HG03354 (cell line): ENCODE measurements around the gene YPEL3.
A peak's percentile ranks its signal among the peaks of the same experiment; 100 is the strongest.

Experiments
- ATAC-seq: cut with Tn5 transposase; IDR thresholded peaks from one replicate; pipeline ENCODE4 v1.9.1; 2021; ENCODE audit warnings: mild to moderate bottlenecking; ENCODE audit not compliant: unreplicated experiment, poor library complexity, severe bottlenecking

YPEL3 gene

DNA sequence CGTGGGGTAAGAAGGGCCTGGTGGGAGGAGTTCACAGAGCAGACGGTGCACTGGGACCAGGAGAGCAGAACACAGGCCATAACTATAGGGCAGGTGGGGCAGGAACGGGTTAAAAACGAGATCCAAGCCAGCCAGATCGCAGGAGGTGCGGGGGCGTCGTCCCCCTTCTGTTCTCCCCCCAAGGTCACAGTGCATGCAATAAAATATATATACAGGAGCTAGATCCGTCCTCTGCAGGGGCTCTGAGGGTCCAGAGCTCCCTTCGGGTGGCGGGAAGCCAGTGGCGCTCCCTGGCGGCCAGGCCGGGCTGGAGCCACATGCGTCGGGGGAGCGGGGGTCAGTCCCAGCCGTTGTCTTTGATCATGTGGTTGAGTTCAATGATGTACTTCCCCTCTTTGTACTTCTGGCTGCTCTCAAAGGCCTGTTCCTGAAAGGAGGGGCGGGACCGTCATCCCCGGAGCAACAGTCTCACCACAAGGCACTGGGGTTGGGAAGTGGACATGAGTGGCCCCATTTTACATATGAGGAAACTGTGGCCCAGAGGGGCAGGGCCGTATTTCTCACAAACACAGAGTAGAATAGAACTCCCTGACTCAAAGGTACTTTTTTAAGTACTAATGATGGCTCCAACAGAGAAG, 3.5 kb downstream of the YPEL3 start:
- ATAC-seq = peak; percentile 48

DNA sequence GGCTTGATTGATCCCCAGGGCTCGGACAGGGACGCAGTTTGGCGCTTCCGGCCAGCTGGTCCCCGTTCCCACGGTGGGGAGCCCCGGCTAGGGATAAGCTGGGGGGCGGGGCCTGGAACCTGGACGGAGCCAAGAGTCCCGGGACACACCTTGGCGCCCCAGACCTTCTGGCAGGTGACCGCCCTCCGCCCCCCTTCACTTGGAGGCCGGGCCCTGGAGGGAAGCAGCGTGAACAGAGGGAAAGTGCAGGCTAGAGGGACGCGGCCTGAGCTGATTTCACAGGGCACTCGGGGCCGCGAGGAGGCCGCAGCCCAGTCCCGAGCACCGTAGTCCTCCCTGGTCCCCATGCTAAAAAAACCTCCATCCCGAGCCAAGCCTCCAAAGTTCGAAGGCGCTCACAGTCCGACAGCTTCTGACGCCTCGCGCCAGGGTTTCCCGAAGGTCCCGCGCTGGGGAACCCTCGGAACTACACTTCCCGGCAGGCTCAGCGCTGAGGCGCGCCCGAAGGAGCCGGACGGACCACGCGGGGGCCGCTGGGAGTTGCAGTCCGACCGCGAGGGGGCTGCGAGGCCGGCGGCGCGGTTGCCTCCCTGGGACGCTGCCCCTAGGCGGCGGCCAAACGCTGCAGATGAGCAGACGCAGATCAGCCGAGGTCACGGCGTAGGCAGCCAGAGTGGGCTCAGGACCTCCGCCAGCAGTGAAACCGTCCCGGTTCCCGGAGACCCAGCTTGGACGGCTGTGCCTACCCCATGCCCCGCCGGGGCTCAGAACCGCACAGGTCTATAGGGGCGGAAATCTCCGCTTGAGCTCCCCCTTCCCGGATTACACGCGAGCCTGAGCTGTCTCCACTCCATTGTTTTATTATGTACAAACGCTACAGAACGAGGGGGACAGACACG, 4.3 kb downstream of the YPEL3 start, which contains the start of gene TBX6:
Gene TBX6, minus strand, starts transcription at position 451 of the 899 bp plus-strand sequence. CDS start 731 bp downstream, outside the sequence.
- ATAC-seq = peak; percentile 70

DNA sequence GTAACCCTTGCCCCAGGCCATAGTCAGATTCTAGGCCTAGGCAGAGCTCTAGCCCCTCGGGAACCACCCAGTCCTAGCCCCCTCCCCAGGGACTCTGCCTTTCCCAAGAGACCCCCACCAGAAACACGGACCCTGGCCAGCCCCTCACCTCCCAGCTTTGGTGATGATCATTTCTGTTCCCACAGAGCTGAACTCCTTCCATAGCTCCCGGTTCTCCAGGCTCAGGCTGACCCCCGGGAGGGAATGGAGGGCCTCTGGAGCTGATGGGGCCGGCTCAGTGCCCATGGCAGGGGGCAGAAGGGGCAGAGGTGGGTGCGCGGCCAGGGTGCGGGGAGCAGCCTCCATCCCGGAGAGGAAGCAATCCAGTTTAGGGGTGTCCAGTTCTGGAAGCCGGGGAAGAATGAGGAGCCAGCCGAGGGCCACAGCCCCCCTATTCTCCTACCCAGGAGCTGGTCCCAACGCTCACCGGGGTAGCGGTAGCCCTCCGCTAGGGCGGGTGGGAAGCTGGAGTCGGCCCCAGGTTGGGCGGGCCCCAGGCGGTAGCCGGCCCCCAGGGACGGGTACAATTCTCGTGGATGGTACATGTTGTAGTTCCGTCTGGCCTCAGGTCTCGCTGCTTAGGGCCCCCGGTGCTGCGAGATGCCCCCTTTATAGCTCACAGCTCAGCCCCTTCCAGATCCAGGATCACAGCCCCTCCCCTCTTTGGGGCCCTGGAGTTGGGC, 5.2 kb downstream of the YPEL3 start:
- ATAC-seq = no peak

DNA sequence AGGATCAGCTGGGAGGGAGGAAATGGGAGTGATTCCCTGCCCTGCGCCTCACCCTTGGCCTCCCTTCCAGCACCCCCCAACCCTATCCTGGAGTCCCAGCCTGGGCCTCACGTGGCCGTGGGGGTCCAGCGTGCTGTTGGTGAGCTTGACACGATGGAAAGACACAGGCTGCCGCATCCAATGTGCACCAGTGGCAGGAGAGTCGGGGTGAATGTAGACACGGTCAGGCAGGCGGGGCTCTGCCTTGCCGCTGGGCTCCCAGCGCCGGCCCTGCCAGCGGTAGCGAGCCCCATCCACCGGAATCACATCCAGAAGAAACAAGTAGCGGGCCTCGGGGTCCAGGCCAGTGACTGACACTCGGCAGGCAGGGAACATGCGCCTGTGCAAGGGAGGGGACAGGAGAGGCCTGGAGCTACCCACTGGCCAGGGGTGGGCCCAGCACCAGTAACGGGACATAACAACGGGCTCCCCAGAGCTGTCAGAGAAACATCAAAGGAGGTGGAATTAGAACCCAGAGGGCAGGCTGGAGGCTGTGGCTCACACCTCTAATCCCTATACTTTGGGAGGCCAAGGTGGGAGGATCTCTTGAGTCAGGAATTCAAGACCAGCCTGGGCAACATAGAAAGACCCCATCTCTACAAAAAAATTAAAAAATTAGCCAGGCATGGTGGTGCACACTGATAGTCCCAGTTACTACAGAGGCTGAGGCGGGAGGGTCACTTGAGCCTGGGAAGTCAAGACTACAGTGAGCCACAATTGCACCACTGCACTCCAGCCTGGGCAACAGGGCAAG, 7.0 kb downstream of the YPEL3 start:
- ATAC-seq = no peak

DNA sequence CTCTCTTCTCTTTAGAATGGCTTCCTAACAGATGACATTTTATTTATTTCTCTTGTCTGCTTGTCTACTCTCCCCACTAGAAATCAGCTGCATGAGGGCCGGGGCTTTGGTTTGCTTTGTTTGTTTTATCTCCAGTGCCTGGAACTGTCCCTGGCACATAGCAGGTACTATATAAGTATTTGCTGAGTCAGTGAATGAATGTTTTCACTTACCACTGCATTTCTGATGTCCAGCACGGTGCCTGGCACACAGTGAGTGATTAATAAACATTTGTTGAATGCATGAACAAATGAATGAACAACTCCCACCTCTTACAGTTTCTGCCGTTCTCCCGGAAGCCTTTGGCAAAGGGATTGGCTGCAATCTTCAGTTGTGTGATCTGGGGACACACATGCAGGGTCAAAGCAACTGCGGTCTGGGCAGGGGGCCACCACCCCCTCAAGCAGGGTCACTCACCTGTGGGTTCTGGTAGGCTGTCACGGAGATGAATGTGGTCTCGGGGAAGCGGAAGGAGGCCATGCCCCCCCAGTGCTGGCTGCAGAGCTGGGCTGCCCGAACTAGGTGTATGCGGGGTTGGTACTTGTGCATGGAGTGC, 7.7 kb downstream of the YPEL3 start:
- ATAC-seq = no peak

DNA sequence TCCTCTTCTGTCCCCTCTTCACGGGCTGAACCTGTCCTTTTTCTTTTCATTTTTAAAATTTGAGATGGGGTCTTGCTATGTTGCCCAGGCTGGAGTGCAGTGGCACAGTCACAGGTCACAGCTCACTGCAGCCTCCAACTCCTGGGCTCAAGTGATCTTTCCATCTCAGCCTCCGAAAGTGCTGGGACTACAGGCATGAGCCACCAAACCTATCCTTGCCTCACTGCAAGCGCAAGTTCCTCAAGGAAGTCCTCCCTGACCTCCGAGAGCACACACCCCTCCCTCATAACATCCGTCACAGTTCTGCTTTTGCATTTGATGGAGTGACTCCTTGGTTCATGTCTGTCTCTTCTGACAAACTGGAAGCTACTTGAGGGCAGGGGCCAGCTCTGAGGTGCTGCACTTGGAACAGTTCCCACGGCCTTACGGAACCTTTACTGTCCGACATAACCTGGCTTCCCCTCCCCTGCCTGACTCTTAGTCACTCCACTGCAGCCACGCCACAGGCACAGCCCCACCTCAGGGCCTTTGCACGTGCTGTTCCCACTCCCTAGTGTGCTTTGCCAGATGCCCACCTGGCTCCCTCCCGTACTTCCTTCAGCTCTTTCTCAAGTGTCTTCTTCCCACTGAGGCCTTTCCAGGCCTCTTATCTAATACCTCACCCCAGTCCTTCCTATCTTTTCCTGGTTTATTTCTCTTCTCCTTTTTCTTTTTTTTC, 8.7 kb downstream of the YPEL3 start:
- no peak for ATAC-seq

DNA sequence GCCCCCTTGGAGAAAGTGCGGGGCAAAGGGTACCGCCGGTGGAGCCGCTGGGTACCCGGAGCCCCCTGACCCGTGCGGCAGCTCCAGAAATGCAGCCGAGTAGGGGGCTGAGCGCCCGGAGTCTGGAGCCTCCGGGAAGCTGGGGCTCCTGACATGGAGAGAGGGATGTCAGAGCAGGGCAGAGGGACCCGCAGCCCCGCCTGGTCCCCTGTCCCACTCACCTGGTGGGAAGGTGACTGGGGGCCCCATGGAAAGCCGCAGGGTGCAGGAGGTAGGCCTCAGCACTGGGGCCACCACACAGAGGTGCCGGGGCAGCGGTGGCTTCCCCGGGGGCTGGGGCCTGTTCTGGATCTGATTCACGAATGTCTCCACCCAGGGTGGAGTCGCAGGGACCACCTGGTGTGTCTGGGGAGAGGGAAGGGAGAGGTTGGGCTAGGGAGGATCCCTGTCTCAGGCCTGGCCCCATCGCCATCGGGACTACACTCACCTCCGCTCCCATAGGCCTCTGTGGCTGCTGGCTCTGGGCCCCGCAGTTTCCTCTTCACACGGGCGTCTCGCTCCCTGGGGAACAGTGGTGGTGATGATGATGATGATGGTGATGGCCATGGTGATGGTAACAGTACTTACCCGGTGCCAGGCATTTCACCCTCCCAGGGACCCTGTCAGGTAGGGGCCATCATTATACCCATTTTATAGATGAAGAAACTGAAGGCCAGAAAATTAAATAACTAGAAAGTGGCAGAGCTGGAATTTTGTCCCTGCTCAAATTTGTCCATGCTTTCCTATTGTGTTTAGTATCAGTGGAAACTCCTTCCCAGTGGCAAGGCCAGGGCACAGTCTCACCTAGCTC, 9.5 kb downstream of the YPEL3 start:
- ATAC-seq = no peak

DNA sequence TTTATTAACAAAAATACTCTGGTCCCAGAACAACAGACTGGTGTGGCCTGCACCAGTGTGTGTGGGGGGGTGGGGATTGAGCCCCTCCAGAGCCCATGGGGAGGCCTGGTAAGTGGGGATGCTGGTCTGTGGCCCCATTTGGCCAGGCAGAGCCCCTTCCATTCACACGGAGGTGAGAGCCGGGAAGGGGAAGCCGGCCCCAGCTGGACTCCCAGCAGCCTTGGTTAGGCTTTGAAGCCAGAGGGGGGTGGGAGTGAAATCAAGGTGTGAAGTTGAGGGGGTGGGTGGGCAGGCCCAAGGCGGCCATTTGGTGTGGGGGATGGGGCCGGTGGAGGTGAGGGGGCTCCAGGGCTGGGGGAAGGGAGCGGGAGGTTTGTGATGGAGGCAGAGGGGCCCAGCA, 10.2 kb downstream of the YPEL3 start:
- ATAC-seq = no peak

DNA sequence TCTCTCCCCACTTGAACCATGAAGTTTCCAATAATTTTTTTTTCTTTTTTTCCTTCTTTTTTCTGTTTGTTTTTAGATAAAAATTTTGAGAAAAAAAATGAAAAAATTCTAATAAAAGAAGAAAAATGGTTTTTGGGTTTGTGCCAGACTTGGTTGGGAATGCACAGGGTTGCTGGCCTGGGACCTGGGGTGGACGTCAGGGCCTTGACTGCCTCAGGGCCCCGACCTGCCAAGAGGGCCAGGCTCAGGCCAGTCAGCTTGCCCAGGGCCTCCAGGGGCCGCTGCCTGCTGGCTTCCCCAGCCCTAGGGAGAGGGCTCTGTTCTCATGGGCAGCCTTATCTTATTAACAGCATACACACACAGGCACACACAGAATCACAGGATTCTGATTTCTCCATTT, 10.8 kb downstream of the YPEL3 start:
- no peak for ATAC-seq

DNA sequence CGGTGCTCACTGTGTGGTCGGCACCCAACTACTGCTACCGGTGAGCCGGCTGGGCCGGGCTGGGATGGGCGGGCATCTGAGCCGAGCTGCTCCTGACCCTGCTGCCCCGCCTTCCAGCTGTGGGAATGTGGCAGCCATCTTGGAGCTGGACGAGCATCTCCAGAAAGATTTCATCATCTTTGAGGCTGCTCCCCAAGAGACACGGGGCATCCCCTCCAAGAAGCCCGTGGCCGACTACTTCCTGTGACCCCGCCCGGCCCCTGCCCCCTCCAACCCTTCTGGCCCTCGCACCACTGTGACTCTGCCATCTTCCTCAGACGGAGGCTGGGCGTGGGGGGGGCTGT, 11.2 kb downstream of the YPEL3 start:
- no peak for ATAC-seq

DNA sequence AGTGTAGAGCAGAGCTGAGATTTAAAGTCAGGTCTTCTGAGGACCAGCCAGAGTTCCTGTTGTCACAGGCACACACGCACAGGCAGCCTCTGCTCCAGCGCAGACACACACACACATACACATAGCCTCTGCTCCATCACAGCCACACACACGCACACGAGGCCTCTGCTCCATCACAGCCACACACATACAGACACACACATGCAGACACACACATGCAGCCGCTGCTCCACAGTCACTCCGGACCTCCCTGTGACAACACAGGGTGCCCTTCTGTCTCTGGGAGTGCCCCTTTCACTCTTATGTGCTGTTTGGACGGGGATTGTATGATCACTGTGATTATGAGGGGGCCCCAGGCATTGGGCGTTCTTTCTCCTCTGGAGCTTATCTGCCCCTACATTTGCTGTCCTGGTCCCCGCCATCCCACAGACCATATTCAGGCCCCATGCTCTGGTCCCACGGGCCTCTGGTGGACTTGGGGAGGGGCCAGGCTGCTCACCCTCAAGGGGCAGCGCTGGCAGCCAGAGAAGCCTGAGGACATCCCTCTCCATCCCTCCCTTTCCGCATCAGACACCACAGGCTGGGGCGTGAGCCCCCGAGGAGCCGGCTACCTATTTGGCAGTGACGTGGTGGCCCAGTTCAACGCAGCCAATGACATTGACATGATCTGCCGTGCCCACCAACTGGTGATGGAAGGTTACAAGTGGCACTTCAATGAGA, 11.8 kb downstream of the YPEL3 start:
- no peak for ATAC-seq

DNA sequence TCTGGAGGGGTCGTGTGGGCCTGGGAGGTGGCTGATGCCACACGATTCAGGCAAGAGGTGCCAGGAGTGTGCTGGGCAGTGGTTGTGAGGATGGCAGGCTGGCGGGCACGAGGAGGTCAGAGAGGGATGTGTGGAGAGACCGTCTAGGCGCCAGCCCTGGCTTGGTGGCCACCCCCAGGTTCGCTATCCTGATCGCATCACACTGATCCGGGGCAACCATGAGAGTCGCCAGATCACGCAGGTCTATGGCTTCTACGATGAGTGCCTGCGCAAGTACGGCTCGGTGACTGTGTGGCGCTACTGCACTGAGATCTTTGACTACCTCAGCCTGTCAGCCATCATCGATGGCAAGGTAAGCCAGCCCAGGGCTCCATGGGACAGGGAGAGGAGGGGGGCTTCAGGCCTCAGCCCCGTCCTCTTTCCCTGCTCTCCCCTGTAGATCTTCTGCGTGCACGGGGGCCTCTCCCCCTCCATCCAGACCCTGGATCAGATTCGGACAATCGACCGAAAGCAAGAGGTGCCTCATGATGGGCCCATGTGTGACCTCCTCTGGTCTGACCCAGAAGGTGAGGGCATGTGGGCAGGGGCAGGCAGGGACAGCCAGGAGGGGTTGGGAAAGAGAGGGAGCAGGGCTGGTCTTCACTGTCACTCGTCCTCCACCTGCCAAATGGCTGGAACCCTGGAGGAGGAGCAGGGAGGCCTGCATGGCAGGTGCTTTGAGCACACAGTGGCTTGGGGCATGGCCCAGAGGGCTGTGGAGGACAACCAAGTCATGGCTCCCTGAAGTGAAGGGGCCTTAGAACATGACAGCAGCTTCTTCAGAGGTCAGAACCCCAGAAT, 12.6 kb downstream of the YPEL3 start:
- ATAC-seq = no peak

DNA sequence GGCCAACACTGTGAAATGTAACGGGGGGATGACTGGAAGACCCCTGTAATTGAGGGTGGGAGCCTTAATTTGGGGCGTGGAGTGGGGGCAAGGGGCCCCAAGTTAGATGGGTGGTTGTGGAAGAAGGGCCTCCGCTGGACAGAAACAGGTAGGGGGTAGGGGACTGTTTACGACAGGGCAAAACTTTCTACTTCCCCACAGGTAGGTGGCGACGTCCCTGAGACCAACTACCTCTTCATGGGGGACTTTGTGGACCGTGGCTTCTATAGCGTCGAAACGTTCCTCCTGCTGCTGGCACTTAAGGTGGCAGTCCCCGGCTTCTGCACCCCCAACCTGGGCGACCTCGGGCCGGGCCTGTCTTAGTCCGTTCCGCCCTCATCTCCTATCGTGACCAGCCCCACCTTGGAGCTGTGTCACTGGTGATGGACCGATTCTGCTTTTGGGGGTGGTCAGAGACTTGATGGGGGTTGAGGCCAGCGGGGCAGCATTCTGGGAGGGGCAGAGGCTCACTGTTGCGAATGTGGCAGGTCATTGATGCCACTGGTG, 13.4 kb downstream of the YPEL3 start:
- ATAC-seq = no peak

DNA sequence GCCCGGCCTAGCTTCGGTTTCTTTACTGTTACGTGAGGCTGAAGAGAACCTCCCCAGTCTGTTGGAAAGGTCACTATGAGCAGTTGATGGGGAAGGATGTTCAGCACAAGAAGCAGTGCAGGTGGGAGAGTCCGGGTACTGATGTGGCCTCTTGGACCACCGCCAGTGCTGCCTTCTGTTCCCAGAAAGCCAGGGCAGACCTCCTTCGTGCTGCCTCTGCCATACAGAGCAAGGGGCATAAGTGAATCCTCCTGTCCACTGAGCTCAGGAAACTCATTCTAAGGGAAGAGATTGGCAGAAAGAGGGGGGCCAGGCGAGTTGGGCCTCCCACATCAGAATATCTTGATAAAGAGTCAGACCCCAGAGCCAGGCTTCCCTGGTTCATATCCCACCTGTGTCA, 16.5 kb downstream of the YPEL3 start:
- no peak for ATAC-seq

DNA sequence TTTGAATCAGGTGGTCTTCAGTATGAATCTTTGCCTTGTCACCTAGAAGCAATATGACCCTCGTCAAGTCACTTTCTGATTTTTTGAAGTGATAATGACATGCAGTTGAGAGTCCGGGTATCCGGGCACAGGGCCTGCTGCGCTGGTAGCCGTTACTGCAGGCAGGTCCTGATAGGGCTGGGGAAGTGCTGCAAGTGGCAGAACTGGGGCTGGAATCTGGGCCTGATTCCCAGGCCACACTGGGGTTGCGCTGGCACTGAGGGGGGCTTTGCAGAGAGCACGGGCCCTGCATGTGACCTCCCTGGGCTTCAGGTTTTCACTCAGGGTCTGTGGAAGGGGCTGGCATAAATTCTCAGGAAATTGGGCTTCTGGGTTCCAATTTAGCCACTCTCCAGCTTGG, 17.3 kb downstream of the YPEL3 start:
- no peak for ATAC-seq

DNA sequence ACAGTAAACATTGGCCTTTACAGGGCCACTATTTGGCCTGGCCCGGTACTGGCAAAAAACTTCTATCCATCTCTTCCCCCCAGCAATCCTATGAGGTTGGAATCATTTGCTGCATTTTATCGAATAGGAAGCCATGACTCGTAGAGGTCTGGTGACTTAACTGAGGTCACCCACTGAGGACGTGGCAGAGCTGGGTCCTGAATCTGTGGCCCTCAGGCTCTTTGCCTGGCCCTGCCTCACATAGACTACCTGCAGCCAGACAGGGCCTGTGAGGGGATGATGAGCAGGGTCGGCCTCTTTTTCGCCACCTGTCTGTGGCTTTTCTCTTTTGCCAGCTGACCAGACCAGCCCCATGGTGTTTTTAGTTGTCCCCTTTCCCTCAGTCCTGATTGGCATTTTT, 18.4 kb downstream of the YPEL3 start:
- ATAC-seq = no peak
